Inflammatory macrophage (primary cell): ENCODE results near the gene DCAF4.
A peak's percentile ranks its signal among the peaks of the same experiment; 100 is the strongest.
"Not testable (repeated sequence)": the region's sequence is repeated elsewhere in the genome, so short reads cannot be mapped to it uniquely, and the experiment has no call there.

Experiments used
- DNase-seq, 2 donors: peaks; one replicate each; pipeline ENCODE4 v3.0.0-alpha.2; 2020 to 2022

The DCAF4 gene

DNA sequence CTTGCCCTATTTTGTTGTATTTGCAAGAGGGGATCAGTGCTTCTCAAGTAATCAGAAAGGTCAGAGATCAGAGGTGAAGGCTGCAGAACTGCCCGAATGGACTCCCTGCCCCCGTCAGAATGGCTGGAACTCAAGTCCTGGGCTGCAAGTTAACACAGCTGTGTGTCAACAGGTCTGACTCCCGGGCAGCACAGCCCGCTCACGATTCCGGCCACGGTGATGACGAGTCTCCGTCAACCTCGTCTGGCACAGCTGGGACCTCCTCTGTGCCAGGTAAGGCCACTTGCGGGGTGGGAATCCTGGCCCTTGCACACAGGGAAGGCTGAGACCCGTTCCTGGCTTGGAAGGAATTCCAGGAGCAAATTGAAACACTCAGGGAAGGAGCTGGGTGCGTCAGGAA, 13.4 kb downstream of the DCAF4 start:
- no peak for DNase-seq

DNA sequence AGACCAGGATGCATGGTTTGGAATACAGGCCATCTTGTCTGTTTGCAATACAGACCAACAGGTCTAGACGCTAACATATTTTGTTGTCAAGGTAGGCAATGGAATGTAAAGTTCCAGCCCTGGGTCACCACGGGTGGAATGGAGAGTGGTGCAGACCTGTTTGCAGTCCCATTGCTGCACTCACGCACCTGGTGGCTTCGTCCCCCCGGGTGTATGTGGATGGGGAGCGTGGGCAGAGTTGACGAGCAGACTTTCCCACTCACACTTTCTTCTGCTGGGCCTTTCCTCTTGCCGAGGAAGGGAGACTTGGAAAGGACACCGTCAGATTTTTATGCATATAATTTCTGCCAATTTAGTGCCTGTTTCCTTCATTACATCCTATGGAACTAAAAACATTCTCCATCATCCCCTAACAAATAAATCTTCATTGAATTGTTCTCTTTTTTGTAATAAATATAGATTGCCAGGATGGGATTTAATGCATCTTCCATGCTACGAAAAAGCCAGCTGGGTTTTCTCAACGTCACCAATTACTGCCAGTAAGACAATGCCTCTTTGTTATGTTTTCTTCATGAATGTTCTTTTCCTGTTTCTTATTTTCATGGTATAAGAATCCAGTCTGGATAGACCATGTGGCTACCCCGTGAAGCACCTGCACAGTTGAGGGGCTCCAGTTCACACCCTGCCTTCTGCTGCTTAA, 15.2 kb downstream of the DCAF4 start:
- no peak for DNase-seq

DNA sequence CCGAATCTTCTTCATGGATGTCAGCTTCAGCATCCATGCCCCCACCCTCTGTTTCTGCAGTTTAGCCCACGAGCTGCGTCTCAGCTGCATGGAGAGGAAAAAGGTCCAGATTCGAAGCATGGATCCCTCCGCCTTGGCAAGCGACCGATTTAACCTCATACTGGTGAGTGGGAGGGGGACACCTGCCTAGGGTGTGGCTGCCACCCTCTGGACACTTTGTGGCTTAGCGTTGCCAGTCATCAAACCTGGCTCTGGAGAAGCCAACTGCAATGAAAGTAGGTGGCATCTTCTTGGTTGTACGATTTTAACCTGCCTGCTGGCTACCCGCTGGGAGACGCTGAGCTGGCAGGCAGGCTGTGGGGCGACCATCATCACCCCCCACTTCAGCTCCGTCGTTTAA, 16.7 kb downstream of the DCAF4 start:
- DNase-seq: no peak

- no peak for DNase-seq
These were observed 17.7 kb downstream of the DCAF4 start for GRCh38 chr14:72943876-72944430.

- DNase-seq: peak; percentile 22 to 48
These were observed 19.2 kb downstream of the DCAF4 start for GRCh38 chr14:72945356-72946027.

DNA sequence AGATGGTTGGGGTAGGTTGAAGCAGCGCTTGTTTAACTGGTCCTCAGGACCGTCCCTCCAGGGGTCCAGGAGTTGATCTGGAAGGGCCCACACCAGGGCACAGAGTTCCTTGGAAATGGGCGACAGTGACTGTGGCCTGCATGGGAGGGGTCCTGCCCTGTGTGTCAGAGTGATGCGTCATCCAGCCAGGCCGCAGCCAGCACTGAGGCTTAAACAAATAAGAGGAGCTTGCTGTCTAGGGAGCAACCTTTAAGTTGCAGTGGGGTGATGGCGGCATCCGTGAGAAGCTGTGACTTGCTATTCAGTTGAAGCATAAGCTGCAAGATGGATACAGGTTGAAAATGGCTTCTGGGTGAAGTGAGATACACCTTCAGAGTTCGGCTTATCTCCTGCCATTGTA, 20.2 kb downstream of the DCAF4 start:
- DNase-seq: no peak

GRCh38 chr14:72947366-72948160, 21.3 kb downstream of the DCAF4 start:
- no peak for DNase-seq

DNA sequence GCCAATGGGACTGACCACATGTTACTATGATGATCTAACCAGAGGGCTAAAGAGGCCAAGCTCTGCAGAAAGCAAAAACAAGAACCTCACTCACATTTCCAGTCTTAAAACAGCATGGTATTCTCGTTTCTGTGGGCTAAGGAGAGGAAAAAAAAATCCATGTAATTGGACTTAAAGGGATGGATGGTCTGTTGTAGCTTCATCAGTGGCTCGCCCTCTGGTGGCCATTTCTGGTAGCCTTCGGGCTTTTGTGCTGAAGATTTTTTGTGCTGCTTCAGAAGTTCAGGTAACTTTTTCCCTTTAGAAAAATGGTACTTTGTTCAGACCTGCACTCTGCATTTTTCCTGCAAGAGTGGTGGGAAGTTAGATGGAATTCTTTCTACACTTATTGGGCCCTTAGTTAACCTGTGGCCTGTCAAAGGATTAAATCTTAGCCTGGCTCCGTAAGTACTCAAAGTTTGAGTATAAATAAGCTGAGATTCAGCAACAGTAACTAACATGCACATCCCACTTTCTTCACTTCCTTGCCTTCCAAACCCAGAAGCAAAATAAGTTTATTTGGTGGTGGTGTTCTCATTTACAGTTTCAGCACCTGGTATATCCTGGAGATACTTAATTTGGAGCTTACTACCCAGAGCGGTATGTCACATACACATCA, 22.3 kb downstream of the DCAF4 start:
- DNase-seq: peak; percentile 64 to 67

GRCh38 chr14:72952171-72952570, 25.9 kb downstream of the DCAF4 start:
- DNase-seq: no peak

GRCh38 chr14:72956741-72957140, 30.5 kb downstream of the DCAF4 start:
- DNase-seq: not testable (repeated sequence)

GRCh38 chr14:72957213-72957612, 30.9 kb downstream of the DCAF4 start:
- no peak for DNase-seq

DNA sequence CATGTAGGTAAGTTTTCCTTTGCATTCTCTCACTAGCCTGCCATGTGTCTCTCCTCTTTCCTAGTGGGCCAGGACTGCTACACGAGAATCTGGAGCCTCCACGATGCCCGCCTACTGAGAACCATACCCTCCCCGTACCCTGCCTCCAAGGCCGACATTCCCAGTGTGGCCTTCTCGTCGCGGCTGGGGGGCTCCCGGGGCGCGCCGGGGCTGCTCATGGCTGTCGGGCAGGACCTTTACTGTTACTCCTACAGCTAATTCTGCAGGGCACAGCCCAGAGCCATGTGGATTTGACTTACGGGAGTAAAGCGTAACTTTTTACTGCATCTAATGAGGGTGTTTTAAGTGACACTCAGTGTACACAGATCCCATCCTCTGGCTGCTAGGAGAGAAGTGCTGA, 32.3 kb downstream of the DCAF4 start:
- DNase-seq: no peak

DNA sequence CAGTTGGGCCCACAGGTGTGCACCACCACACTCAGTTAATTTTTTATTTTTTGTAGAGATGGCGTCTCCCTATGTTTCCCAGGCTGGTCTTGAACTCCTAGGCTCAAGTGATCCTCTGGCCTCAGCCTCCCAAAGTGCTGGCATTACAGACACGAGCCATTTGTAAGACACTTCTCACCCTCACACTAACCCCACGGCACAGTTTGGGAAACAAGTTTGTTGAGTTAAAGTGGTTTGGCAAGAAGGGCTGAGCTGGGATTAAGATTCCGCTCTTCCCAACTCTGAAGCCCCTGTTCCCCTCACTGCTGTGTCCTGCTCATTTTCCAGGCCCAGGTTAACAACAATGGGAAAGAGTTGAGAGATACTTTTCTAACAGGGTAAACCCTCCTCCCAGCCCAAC, 34.8 kb downstream of the DCAF4 start:
- DNase-seq: not testable (repeated sequence)

DNA sequence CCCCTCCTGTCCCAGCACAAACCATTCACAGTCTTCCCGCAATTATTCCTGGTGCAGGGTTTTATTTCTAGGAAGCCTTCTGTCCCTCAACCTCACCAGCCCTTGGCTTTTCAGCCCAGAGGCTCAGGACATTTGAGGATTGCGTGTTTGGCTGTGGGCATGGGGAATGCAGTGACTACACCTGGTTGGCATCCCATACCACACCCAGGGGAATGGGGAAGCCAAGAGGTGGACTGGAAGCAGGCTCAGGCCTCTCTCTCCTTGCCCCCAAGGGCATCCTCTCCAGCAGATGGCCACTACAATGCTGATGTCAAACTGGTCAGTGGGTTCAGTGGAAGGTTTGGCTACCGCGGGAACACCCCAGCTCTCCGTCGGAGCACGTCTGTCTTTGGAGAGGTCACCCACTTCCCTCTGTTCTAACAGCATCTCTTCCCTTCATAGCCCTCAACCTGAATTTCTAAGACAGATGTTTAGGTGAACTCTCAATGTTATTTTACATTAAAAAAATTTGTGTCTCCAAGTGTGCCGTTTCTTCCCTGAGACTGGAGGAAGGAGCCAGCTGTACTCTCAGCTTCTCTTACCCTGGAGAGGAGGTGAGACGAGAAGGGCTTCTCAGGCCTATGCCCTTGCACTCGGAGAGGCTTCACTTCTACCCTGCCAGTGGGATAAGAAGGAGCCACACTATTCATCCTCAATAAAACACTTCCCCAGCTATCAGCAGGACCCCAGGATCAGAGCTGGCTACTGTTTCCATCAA, 35.5 kb downstream of the DCAF4 start:
- no peak for DNase-seq

GRCh38 chr14:72962336-72962754, 36.1 kb downstream of the DCAF4 start:
- DNase-seq: not testable (repeated sequence)

DNA sequence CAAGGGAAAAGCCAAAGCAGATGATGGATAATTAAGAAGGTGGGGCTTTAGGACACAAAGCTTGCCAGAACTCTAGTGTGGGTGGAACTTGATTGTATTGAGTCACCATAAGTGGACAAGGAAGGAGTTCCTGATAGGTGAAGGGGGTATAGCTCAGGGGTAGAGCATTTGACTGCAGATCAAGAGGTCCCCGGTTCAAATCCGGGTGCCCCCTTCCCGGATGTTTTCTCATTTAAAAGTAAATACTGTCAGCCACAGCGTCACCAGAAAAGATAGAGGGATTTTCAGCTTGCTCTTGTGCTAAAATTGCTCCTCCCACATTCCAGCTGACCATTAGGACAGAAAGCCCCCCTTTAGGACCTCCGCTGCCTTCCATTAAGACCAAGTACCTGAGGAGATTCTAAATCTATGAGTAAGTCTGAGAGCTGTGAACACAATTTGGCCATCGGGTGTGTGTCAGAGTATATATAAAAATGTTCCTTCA, 36.6 kb downstream of the DCAF4 start:
- DNase-seq: no peak

- DNase-seq: no peak
These were observed 39.0 kb downstream of the DCAF4 start for GRCh38 chr14:72965249-72965648.

DNA sequence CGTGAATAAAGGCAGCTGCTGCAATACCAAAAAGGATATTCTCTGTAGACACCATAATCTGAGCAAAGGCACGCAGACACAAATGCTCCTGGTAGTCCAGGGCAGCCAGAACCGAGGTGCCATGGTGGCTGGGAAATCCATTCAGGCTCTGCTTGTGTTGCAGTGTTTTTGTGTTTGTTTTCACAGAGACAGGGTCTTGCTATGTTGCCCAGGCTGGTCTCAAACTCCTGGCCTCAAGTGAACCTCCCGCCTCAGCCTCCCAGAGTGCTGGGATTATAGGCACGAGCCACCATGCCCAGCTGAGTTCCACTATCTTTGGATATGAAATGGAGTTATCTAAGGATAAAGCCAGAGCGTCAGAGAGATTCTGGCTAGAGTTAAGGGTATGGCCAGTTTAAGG, 39.8 kb downstream of the DCAF4 start:
- no peak for DNase-seq

DNA sequence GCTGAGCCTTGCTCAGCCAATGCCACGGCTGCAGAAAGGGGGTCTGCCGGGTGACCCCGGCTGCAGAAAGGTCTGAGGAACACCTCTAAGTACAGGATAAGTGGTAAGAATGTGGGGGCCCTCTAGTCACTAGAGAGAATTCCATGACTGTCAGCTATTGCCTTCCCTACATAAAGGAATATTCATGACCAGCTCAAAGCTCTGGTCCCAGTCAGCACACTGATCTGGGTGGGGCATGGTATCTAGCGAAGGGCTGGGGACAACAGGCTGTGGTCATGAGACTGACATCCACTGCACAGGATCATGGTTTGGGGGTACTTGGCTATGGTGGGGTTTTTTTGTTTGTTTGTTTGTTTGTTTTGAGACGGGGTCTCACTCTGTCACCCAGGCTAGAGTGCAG, 42.1 kb downstream of the DCAF4 start:
- DNase-seq: no peak

DNA sequence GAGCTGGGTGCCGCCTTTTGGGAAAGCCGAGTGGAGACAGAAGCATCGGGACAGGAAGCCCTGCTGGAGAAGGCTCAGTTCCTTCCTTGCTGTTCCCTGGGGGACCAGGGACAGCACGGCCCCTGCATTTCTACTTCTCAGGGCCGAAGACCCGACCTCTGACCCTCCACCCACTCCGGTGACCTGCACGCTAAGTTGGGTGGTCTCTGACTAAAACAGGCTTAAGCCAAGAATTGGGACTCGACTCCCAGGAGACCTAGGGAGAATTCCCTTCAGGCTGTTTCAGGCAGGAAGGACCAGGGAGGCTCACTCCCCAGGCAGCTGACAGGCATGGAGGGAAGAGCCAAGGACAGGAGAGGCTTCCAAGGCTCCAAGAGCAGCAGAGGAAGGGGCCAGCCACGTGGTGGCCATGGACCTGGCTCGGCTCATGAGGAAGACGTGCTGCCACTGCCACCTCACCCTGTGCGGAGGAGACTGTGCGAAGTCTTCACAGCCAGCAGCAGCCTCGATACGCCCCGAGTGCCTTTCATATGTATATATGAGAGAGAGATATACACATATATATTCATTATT, 43.9 kb downstream of the DCAF4 start:
- DNase-seq: no peak

DNA sequence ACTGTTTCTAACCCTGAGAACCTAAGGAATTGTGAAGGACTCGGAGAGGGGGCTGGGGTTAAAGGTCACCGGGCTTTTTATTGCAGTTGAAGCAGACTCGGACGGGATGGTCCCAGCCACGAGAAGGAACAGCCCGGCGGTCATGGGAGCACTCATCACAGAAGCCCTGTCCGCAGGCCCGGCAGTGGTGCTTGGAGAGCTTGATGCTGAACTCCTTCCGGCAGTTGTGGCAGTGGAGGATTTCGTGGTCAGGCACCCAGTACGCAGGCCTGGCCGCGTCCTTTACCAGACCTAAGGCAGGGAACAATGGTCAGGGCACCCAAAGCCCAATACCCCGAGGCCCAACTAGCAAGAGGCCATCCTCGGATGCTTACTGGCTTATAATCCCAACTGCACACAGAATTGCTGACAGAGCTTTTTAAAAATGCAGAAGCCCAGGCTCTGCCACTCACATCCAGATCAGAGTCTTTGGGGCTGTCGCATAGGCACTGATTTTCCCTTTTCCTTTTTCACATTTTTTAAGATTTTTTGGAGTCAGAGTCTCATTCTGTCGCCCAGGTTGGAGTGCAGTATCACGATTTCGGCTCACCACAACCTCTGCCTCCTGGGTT, 44.7 kb downstream of the DCAF4 start:
- DNase-seq: no peak
